Measurements from ENCODE around the gene RAPGEF3.

- TF ChIP-seq, protein P1, sequence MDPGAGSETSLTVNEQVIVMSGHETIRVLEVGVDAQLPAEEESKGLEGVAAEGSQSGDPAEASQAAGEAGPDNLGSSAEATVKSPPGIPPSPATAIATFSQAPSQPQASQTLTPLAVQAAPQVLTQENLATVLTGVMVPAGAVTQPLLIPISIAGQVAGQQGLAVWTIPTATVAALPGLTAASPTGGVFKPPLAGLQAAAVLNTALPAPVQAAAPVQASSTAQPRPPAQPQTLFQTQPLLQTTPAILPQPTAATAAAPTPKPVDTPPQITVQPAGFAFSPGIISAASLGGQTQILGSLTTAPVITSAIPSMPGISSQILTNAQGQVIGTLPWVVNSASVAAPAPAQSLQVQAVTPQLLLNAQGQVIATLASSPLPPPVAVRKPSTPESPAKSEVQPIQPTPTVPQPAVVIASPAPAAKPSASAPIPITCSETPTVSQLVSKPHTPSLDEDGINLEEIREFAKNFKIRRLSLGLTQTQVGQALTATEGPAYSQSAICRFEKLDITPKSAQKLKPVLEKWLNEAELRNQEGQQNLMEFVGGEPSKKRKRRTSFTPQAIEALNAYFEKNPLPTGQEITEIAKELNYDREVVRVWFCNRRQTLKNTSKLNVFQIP (CRISPR knock-in tag; IDR thresholded peaks at IDR 0.05; ENCODE audit: borderline replicate concordance, low read depth) = no peak
- TF ChIP-seq, protein P2, sequence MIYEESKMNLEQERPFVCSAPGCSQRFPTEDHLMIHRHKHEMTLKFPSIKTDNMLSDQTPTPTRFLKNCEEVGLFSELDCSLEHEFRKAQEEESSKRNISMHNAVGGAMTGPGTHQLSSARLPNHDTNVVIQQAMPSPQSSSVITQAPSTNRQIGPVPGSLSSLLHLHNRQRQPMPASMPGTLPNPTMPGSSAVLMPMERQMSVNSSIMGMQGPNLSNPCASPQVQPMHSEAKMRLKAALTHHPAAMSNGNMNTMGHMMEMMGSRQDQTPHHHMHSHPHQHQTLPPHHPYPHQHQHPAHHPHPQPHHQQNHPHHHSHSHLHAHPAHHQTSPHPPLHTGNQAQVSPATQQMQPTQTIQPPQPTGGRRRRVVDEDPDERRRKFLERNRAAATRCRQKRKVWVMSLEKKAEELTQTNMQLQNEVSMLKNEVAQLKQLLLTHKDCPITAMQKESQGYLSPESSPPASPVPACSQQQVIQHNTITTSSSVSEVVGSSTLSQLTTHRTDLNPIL (CRISPR knock-in tag; IDR thresholded peaks at IDR 0.05; ENCODE audit: low read depth) = no peak
Observed at GRCh38 chr12:47698631-47699030, 60.0 kb downstream of the RAPGEF3 start.
